ENCODE results near the gene CNTN2.

CNTN2 gene

DNA sequence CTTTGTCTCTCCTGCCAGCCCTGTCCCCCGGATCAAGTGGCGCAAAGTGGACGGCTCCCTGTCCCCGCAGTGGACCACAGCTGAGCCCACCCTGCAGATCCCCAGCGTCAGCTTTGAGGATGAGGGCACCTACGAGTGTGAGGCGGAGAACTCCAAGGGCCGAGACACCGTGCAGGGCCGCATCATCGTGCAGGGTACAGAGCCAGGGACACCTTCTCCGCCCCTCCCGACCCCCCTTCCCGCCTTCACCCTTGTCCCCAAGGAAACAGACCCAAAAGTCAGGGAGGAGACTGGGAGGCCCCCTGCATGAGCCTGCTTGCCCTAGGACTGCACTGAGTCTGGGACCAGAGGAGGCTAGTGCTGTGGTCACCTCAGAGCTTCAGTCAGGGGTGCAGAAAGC is 18.2 kb downstream of the CNTN2 start:
- TF ChIP-seq, protein P1, sequence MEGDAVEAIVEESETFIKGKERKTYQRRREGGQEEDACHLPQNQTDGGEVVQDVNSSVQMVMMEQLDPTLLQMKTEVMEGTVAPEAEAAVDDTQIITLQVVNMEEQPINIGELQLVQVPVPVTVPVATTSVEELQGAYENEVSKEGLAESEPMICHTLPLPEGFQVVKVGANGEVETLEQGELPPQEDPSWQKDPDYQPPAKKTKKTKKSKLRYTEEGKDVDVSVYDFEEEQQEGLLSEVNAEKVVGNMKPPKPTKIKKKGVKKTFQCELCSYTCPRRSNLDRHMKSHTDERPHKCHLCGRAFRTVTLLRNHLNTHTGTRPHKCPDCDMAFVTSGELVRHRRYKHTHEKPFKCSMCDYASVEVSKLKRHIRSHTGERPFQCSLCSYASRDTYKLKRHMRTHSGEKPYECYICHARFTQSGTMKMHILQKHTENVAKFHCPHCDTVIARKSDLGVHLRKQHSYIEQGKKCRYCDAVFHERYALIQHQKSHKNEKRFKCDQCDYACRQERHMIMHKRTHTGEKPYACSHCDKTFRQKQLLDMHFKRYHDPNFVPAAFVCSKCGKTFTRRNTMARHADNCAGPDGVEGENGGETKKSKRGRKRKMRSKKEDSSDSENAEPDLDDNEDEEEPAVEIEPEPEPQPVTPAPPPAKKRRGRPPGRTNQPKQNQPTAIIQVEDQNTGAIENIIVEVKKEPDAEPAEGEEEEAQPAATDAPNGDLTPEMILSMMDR (IDR thresholded peaks at IDR 0.05; ENCODE audit: poor library complexity, severe bottlenecking) = no peak

GRCh38 chr1:205061665-205062069 is 18.7 kb downstream of the CNTN2 start:
- Histone ChIP-seq H3K4me3 (ENCODE audit: severe bottlenecking) (no peak overlapping the region), H3K27me3 (ENCODE audit: insufficient read depth, poor library complexity, severe bottlenecking) (no peaks in the 10 kb centered on the region), H3K9me3 (ENCODE audit: severe bottlenecking) (no peaks in the 10 kb centered on the region), H3K27ac (ENCODE audit: poor library complexity, severe bottlenecking) (no peak overlapping the region), H3K4me1 (ENCODE audit: insufficient read depth, poor library complexity, severe bottlenecking) (no peaks in the 10 kb centered on the region), H3K36me3 (ENCODE audit: low read depth) (no peaks in the 10 kb centered on the region)
- TF ChIP-seq, protein P1 (IDR thresholded peaks at IDR 0.05; ENCODE audit: poor library complexity, severe bottlenecking) = peak; percentile 86
- DNase-seq (ENCODE audit: low spot score) (no peak), ATAC-seq (ENCODE audit: low read depth) (peak; percentile 59)

More for the DNA sequence above, 18.2 kb downstream of the CNTN2 start:
- no peak overlapping the region for H3K4me3 ChIP-seq (ENCODE audit: severe bottlenecking)
- no peaks in the 10 kb centered on the region for H3K36me3 ChIP-seq (ENCODE audit: low read depth)
- H3K27ac ChIP-seq (ENCODE audit: poor library complexity, severe bottlenecking) = no peak overlapping the region
- H3K27me3 ChIP-seq (ENCODE audit: insufficient read depth, poor library complexity, severe bottlenecking) = no peaks in the 10 kb centered on the region
- H3K9me3 ChIP-seq (ENCODE audit: severe bottlenecking) = no peaks in the 10 kb centered on the region
- DNase-seq (ENCODE audit: low spot score) (no peak), ATAC-seq (ENCODE audit: low read depth) (no peak)
- H3K4me1 ChIP-seq (ENCODE audit: insufficient read depth, poor library complexity, severe bottlenecking) = no peaks in the 10 kb centered on the region

DNA sequence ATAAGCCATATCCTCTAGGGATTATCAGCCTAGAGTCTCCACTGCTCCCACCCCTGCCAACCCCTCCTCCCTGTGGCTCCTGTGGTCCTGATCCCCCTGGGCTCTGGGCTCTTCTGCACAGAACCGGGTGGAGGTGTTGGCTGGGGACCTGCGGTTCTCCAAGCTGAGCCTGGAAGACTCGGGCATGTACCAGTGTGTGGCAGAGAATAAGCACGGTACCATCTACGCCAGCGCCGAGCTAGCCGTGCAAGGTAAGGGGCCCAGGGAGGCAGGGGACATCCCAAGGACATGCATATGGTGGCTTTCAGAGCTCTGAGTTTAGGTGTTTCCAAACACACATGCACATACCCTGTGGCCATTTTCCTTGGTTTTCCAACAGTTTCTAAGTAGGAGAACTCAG is 19.3 kb downstream of the CNTN2 start:
- Histone ChIP-seq H3K36me3 (ENCODE audit: low read depth) (no peaks in the 10 kb centered on the region), H3K27ac (ENCODE audit: poor library complexity, severe bottlenecking) (no peak overlapping the region), H3K4me3 (ENCODE audit: severe bottlenecking) (no peak overlapping the region), H3K4me1 (ENCODE audit: insufficient read depth, poor library complexity, severe bottlenecking) (no peaks in the 10 kb centered on the region), H3K9me3 (ENCODE audit: severe bottlenecking) (no peaks in the 10 kb centered on the region), H3K27me3 (ENCODE audit: insufficient read depth, poor library complexity, severe bottlenecking) (no peaks in the 10 kb centered on the region)
- no peak for ATAC-seq (ENCODE audit: low read depth)
- DNase-seq (ENCODE audit: low spot score) = peak; percentile 22
- TF ChIP-seq, protein P1 (IDR thresholded peaks at IDR 0.05; ENCODE audit: poor library complexity, severe bottlenecking) = no peak

GRCh38 chr1:205062895-205063294 is 19.9 kb downstream of the CNTN2 start:
- Histone ChIP-seq H3K27ac (ENCODE audit: poor library complexity, severe bottlenecking) (no peak overlapping the region), H3K27me3 (ENCODE audit: insufficient read depth, poor library complexity, severe bottlenecking) (no peaks in the 10 kb centered on the region), H3K4me3 (ENCODE audit: severe bottlenecking) (no peak overlapping the region), H3K4me1 (ENCODE audit: insufficient read depth, poor library complexity, severe bottlenecking) (no peaks in the 10 kb centered on the region), H3K9me3 (ENCODE audit: severe bottlenecking) (no peaks in the 10 kb centered on the region), H3K36me3 (ENCODE audit: low read depth) (no peaks in the 10 kb centered on the region)
- ATAC-seq (ENCODE audit: low read depth) (no peak), DNase-seq (ENCODE audit: low spot score) (no peak)
- TF ChIP-seq, protein P1 (IDR thresholded peaks at IDR 0.05; ENCODE audit: poor library complexity, severe bottlenecking) = no peak

GRCh38 chr1:205064301-205064700 is 21.3 kb downstream of the CNTN2 start:
- Histone ChIP-seq H3K27ac (ENCODE audit: poor library complexity, severe bottlenecking) (no peak overlapping the region), H3K9me3 (ENCODE audit: severe bottlenecking) (no peaks in the 10 kb centered on the region), H3K4me1 (ENCODE audit: insufficient read depth, poor library complexity, severe bottlenecking) (no peaks in the 10 kb centered on the region), H3K4me3 (ENCODE audit: severe bottlenecking) (no peak overlapping the region), H3K36me3 (ENCODE audit: low read depth) (no peaks in the 10 kb centered on the region), H3K27me3 (ENCODE audit: insufficient read depth, poor library complexity, severe bottlenecking) (no peaks in the 10 kb centered on the region)
- ATAC-seq (ENCODE audit: low read depth) = no peak
- TF ChIP-seq, protein P1 (IDR thresholded peaks at IDR 0.05; ENCODE audit: poor library complexity, severe bottlenecking) = no peak
- no peak for DNase-seq (ENCODE audit: low spot score)

Measured in RWPE2 (cell line).